Hepatocyte (in vitro differentiated cells): ENCODE results near the gene ABCC10. TPM values are rescaled to one million over a fixed set of nuclear protein-coding genes. Genes with fewer than 3 reads are reported as not detected.

ENCODE experiments used
- DNase-seq: peaks from one replicate; pipeline ENCODE4 v3.0.0-alpha.2; 2016; ENCODE audit warnings: low spot score
- H2AFZ ChIP-seq: fragments of 200-600 bp; sonication (generic); 2 replicates; pipeline ENCODE4 v1.6.0; 2016; ENCODE audit warnings: antibody characterized with exemption, mild to moderate bottlenecking
- H3K27ac ChIP-seq: fragments of 200-600 bp; sonication (generic); 2 replicates; pipeline ENCODE4 v1.5.1; 2016; ENCODE audit warnings: mild to moderate bottlenecking
- H3K27me3 ChIP-seq: fragments of 200-600 bp; sonication (generic); 2 replicates; pipeline ENCODE4 v1.6.1; 2016
- H3K36me3 ChIP-seq: fragments of 200-600 bp; sonication (generic); replicated peaks from 2 replicates; pipeline ENCODE4 v1.5.1; 2016; ENCODE audit warnings: low read depth; ENCODE audit not compliant: insufficient read depth
- H3K4me1 ChIP-seq: fragments of 200-600 bp; sonication (generic); 2 replicates; pipeline ENCODE4 v1.5.1; 2016; ENCODE audit warnings: mild to moderate bottlenecking, moderate library complexity; ENCODE audit not compliant: insufficient read depth
- H3K4me2 ChIP-seq: fragments of 200-600 bp; sonication (generic); 2 replicates; pipeline ENCODE4 v1.6.0; 2016
- H3K4me3 ChIP-seq: fragments of 200-600 bp; sonication (generic); 2 replicates; pipeline ENCODE4 v1.5.1; 2016; ENCODE audit warnings: mild to moderate bottlenecking
- H3K79me2 ChIP-seq: fragments of 200-600 bp; sonication (generic); 2 replicates; pipeline ENCODE4 v1.6.0; 2017; ENCODE audit warnings: mild to moderate bottlenecking
- H3K9me2 ChIP-seq: fragments of 200-600 bp; sonication (generic); replicated peaks from 2 replicates; pipeline ENCODE4 v1.6.0; 2017; ENCODE audit warnings: mild to moderate bottlenecking; ENCODE audit not compliant: insufficient read depth
- H3K9me3 ChIP-seq: fragments of 200-600 bp; sonication (generic); 2 replicates; pipeline ENCODE4 v1.5.1; 2016; ENCODE audit warnings: low read depth, mild to moderate bottlenecking
- H4K20me1 ChIP-seq: fragments of 200-600 bp; sonication (generic); 2 replicates; pipeline ENCODE4 v1.6.0; 2016; ENCODE audit warnings: mild to moderate bottlenecking; ENCODE audit not compliant: insufficient read depth, poor library complexity, severe bottlenecking
- EZH2 ChIP-seq: fragments of 200-600 bp; sonication (generic); IDR thresholded peaks from 2 replicates; pipeline ENCODE4 v1.6.1; 2016; ENCODE audit warnings: antibody characterized with exemption, mild to moderate bottlenecking, borderline replicate concordance
- EZH2phosphoT487 ChIP-seq: fragments of 200-600 bp; sonication (generic); IDR thresholded peaks from one replicate; pipeline ENCODE4 v1.6.1; 2018; ENCODE audit warnings: antibody characterized with exemption, mild to moderate bottlenecking, low read depth, moderate library complexity; ENCODE audit not compliant: unreplicated experiment, severe bottlenecking
- WGBS: methylation state at CpG from one replicate; pipeline ENCODE4 v1.1.6; 2016; ENCODE audit warnings: low lambda C conversion rate; ENCODE audit errors: missing lambda C conversion rate; 5-methylcytosine and 5-hydroxymethylcytosine counted together
- polyA plus RNA-seq: library from polyadenylated mRNA; unstranded; fragments of >200 nt; fragmentation: Nextera tagmentation; extraction: Ambion mirVana; gene quantifications from 2 replicates; pipeline ENCODE4 v1.2.1, GENCODE V29; 2016
- total RNA-seq: library from RNA; depleted of rRNA; stranded (reverse); fragments of >200 nt; gene quantifications from 2 replicates; pipeline ENCODE4 v1.2.3, GENCODE V29; 2014
- TF ChIP-seq, protein P1 (sequence below): fragments of 200-600 bp; sonication (generic); IDR thresholded peaks from 2 replicates; pipeline ENCODE4 v1.5.1; 2016; ENCODE audit warnings: antibody characterized with exemption, mild to moderate bottlenecking; ENCODE audit not compliant: poor library complexity

The ABCC10 gene
- total and polyA plus RNA-seq, 2 experiments from 2014 or later, result 16.7 to 33.3 TPM

DNA sequence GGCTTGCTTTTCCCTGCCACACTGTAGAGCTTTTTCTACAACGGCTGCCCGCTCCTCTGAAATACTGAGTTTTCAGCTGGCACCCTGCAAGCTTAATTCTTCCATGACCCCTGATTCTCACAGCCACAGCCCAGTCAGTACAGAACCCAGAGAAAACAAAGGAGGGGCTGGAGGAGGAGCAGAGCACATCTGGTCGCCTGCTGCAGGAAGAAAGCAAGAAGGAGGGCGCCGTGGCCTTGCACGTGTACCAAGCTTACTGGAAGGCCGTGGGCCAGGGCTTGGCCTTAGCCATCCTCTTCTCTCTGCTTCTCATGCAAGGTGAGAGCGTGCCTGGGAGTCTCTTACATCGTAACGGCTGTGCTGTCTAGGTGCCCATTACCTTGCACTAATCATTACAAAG, 16.7 kb downstream of the ABCC10 start:
- no peak for DNase-seq
- H3K9me3 ChIP-seq, result no peaks in the 10 kb centered on the region

DNA sequence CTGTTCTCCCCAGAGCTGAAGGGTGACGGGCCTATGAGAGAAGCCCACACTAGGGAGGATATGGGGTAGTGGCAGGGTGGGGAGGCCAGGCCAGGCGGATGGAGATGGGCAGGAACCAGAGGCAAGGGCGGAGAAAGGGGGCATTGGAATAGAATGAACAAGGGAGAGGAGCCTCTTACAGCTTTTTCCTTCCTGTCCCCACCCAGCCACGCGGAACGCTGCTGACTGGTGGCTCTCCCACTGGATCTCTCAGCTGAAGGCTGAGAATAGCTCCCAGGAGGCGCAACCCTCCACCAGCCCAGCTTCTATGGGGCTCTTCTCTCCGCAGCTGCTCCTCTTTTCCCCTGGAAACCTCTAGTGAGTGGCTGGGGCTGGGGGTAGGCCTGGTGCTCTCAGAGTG, 17.2 kb downstream of the ABCC10 start:
- no peaks in the 10 kb centered on the region for H3K79me2 ChIP-seq
- no peaks in the 10 kb centered on the region for H3K4me1 ChIP-seq
- H3K27ac ChIP-seq, result no peak overlapping the region
- TF ChIP-seq, protein P1, sequence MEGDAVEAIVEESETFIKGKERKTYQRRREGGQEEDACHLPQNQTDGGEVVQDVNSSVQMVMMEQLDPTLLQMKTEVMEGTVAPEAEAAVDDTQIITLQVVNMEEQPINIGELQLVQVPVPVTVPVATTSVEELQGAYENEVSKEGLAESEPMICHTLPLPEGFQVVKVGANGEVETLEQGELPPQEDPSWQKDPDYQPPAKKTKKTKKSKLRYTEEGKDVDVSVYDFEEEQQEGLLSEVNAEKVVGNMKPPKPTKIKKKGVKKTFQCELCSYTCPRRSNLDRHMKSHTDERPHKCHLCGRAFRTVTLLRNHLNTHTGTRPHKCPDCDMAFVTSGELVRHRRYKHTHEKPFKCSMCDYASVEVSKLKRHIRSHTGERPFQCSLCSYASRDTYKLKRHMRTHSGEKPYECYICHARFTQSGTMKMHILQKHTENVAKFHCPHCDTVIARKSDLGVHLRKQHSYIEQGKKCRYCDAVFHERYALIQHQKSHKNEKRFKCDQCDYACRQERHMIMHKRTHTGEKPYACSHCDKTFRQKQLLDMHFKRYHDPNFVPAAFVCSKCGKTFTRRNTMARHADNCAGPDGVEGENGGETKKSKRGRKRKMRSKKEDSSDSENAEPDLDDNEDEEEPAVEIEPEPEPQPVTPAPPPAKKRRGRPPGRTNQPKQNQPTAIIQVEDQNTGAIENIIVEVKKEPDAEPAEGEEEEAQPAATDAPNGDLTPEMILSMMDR, result no peak
- TF ChIP-seq EZH2phosphoT487 (no peak), EZH2 (no peak)
- H4K20me1 ChIP-seq, result no peaks in the 10 kb centered on the region
- no peak overlapping the region for H3K4me2 ChIP-seq
- H3K9me2 ChIP-seq, result no peaks in the 10 kb centered on the region
- H3K9me3 ChIP-seq, result no peaks in the 10 kb centered on the region
- no peak overlapping the region for H3K4me3 ChIP-seq
- DNase-seq, result peak; percentile 3
- H3K36me3 ChIP-seq, result no peaks in the 10 kb centered on the region
- no peaks in the 10 kb centered on the region for H3K27me3 ChIP-seq
- H2AFZ ChIP-seq, result no peak overlapping the region
- 95% methylated on average over 8 of the region's 8 CpGs for WGBS

More for the DNA sequence above, 16.7 kb downstream of the ABCC10 start:
- Histone ChIP-seq H4K20me1 (no peaks in the 10 kb centered on the region), H3K4me1 (no peaks in the 10 kb centered on the region), H3K36me3 (no peaks in the 10 kb centered on the region), H2AFZ (no peak overlapping the region), H3K4me2 (no peak overlapping the region), H3K4me3 (no peak overlapping the region), H3K27me3 (no peaks in the 10 kb centered on the region), H3K27ac (no peak overlapping the region), H3K79me2 (no peaks in the 10 kb centered on the region), H3K9me2 (no peaks in the 10 kb centered on the region)
- 89% methylated on average over 10 of the region's 10 CpGs for WGBS
- TF ChIP-seq, protein P1, result no peak
- TF ChIP-seq EZH2 (no peak), EZH2phosphoT487 (no peak)

- H4K20me1 ChIP-seq, result no peaks in the 10 kb centered on the region
- no peaks in the 10 kb centered on the region for H3K9me3 ChIP-seq
- WGBS, result 93% methylated on average over 16 of the region's 16 CpGs
- no peaks in the 10 kb centered on the region for H3K9me2 ChIP-seq
- H3K79me2 ChIP-seq, result no peaks in the 10 kb centered on the region
- no peaks in the 10 kb centered on the region for H3K36me3 ChIP-seq
- no peak overlapping the region for H2AFZ ChIP-seq
- no peak overlapping the region for H3K27ac ChIP-seq
- H3K27me3 ChIP-seq, result no peaks in the 10 kb centered on the region
- H3K4me3 ChIP-seq, result no peak overlapping the region
- H3K4me1 ChIP-seq, result no peaks in the 10 kb centered on the region
- no peak overlapping the region for H3K4me2 ChIP-seq
- peak; percentile 2 for DNase-seq
- TF ChIP-seq EZH2 (no peak), EZH2phosphoT487 (no peak)
- TF ChIP-seq, protein P1, result no peak
These were observed 18.2 kb downstream of the ABCC10 start for GRCh38 chr6:43445576-43445975.

GRCh38 chr6:43447604-43448003, 20.3 kb downstream of the ABCC10 start:
- H4K20me1 ChIP-seq, result no peaks in the 10 kb centered on the region
- H3K27ac ChIP-seq, result no peak overlapping the region
- no peaks in the 10 kb centered on the region for H3K9me3 ChIP-seq
- H3K79me2 ChIP-seq, result no peaks in the 10 kb centered on the region
- no peak overlapping the region for H3K4me2 ChIP-seq
- H2AFZ ChIP-seq, result no peak overlapping the region
- H3K27me3 ChIP-seq, result no peaks in the 10 kb centered on the region
- H3K36me3 ChIP-seq, result no peaks in the 10 kb centered on the region
- no peak overlapping the region for H3K4me3 ChIP-seq
- no peaks in the 10 kb centered on the region for H3K9me2 ChIP-seq
- no peaks in the 10 kb centered on the region for H3K4me1 ChIP-seq
- WGBS, result 96% methylated on average over 15 of the region's 16 CpGs
- no peak for DNase-seq
- TF ChIP-seq EZH2 (no peak), EZH2phosphoT487 (no peak)
- TF ChIP-seq, protein P1, result no peak
